Stimulated activated CD8-positive, alpha-beta memory T cell treated with anti-CD3 and anti-CD28 coated beads, Interleukin-2, amount 100 ng/mL, for 1 hour (primary cell): ENCODE data around the gene CACNA1A.
"Not testable (repeated sequence)": the region's sequence is repeated elsewhere in the genome, so short reads cannot be mapped to it uniquely, and the experiment has no call there.

Experiments used
- DNase-seq, 2 donors: peaks; one replicate each; pipeline ENCODE4 v3.0.0-alpha.2; 2020; ENCODE audit warnings: low read depth in 2 of 2

Gene CACNA1A

DNA sequence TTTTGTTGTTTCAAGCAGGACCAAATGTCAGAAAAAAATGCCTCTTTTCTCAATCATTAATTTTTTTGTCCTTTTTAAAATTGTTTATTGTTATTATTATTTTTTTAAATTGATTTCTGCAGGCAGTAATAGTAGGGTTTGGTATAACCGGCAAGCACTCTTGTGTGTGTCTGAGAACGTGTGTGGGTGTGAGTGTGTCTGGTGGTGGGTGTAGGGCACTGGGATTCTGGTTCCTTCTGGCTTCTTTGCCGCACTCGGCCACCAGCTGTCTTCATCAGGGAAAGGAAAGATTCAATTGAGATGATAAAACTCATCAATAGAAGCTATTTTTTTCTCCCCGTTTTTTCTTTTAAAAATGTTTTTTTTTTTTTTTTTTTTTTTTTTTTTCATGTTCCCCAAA is 299.7 kb downstream of the CACNA1A start:
- DNase-seq, result no peak

DNA sequence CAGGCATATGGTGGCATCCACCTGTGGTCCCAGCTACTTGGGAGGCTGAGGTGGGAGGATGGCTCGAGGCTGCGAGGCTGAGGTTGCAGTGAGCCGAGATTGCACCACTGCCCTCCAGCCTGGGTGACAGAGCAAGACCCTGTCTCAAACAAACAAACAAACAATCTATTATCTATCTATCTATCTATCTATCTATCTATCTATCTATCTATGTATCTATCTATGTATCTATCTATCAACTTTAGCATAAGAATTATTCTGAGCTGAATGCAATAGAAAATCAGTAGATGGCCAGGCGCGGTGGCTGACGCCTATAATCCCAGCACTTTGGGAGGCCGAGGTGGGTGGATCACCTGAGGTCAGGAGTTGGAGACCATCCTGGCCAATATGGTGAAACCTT is 304.2 kb downstream of the CACNA1A start:
- not testable (repeated sequence) for DNase-seq

DNA sequence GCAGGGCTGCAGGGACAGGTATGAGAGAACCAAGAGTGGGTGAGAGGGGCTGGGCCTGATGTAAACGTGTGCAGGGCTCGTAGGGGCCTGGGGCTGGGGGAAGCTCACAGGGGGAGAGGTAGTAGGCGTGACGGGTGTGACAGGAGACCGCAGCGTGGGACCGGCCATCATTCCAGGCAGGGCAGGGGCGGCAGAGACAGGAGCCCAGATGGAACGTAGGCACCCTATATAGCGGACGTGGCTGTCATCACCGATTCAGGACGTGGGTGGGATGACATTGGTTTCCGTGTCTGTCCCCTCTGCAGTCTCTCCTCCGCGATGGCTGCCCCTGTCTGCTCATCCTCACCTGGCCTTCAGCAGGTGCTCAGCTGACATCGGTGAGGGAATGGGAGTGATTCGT is 307.6 kb downstream of the CACNA1A start:
- DNase-seq, result no peak

DNA sequence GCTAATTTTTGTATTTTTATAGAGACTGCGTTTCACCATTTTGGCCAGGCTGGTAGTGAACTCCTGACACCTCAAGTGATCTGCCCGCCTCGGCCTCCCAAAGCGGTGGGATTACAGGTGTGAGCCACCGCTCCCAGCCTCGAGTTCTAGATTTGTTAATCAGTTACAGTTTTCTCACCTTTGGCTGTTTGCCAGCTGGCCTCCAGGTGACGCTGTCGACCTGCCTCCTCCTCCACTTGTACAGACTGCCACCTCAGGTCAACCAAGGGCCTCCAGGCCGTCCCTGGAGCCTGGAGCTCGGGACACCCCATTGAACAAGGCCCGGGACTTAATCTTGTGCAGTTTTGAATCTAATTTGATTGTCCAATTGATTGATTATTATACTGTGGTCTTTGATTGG is 310.6 kb downstream of the CACNA1A start:
- DNase-seq, result no peak

DNA sequence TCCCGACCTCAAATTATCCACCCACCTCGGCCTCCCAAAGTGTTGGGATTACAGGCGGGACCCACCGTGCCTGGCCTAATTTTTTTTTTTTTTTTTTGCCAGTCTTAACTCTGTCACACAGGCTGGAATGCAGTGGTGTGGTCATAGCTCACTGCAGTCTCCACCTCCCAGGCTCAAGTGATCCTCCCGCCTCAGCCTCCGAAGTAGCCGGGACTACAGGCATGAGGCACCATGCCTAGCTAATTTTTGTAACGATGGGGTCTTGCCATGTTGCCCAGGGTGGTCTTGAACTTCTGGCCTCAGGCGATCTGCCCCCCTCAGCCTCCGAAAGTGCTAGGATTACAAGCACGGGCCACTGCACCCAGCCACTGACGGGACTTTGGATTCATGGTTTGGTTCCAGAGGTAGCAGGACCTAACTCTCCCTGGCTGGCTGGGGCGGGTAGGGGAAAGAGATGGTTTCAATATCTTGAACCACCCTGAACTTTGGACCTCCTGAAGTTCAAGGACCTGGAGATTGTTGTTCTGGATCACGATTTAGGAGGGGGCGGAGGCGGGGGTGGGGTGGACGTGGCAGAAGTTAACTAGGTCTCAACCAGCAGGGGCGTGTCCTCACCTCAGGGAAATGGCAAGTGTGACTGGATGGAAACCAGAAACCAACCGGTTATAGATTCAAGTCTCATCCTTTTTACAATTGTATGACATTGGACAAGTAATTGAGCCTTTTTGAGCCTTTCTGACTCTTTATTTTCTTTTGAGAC is 315.3 kb downstream of the CACNA1A start:
- DNase-seq, result no peak

DNA sequence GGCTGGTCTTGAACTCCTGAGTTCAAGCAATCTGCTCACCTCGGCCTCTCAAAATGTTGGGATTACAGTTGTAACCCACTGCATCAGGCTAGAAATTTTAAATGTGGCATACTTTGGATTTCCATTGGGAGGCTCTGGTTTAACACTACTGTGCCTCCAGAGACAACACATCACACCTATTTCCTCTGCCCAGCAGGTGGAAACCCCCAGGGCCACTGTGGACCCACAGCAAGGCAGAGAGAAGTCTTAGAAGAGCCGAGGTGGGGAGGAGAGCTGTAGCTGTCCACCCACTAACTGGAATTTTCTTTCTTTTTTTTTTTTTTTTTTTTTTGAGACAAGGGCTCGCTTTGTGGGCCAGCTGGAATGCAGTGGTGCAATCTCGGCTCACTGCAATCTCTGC is 316.7 kb downstream of the CACNA1A start:
- no peak for DNase-seq

DNA sequence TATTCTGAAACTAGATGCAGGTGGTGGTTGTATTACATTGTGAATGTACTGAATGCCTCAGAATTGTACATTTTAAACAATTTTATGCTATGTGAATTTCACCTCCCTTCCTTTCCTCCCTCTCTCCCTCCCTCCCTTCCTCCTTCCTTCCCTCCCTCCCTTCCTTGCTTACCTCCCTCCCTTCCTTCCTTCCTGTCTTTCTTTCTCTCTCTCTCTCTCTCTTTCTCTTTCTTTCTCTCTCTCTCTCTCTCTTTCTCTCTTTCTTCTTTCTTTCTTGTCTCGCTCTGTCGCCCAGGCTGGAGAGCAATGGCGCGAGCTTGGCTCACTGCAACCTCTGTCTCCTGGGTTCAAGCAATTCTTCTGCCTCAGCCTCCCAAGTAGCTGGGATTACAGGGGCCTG is 318.9 kb downstream of the CACNA1A start:
- DNase-seq, result no peak

DNA sequence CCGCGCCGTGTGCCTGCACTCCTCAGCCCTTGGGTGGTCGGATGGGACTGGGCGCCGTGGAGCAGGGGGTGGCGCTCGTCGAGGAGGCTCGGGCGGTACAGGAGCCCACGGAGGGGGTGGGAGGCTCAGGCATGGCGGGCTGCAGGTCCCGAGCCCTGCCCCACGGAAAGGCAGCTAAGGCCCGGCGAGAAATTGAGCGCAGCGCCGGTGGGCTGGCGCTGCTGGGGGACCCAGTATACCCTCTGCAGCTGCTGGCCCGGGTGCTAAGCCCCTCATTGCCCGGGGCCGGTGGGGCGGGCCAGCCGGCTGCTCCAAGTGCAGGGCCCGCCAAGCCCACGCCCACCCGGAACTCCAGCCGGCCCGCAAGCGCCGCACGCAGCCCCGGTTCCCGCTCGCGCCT is 319.6 kb downstream of the CACNA1A start:
- DNase-seq, result not testable (repeated sequence)

DNA sequence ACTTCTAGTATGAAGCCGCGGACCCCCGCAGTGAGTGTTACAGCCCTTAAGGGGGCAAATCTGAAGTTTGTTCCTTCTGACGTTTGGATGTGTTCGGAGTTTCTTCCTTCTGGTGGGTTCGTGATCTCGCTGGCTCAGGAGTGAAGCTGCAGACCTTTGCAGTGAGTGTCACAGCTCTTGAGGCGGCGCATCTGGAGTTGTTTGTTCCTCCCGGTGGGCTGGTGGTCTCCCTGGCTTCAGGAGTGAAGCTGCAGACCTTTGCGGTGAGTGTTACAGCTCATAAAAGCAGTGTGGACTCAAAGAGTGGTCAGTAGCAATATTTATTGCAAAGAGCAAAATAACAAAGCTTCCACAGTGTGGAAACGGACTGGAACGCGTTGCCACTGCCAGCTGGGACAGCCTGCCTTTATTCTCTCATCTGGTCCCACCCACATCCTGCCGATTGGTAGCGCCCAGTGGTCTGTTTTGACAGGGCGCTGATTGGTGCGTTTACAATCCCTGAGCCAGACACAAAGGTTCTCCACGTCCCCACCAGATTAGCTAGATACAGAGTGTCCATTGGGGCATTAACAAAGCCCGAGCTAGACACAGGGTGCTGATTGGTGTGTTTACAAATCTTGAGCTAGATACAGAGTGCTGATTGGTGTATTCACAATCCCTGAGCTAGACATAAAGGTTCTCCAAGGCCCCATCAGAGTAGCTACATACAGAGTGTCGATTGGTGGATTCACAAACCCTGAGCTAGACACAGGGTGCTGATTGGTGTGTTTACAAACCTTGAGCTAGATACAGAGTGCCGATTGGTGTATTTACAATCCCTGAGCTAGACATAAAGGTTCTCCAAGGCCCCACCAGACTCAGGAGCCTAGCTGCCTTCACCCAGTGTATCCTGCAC is 320.3 kb downstream of the CACNA1A start:
- not testable (repeated sequence) for DNase-seq

DNA sequence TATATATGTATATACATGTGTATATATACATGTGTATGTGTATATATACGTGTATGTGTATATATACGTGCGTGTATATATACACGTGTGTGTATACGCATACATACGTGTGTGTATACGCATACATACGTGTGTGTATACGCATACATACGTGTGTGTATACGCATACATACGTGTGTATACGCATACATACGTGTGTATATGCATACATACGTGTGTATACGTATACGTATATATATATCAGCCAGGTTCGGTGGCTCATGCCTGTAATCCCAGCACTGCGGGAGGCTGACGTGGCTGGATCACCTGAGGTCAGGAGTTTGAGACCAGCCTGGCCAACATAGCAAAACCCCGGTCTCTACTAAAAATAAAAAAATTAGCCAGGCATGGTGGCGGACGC is 321.4 kb downstream of the CACNA1A start:
- DNase-seq, result not testable (repeated sequence)

DNA sequence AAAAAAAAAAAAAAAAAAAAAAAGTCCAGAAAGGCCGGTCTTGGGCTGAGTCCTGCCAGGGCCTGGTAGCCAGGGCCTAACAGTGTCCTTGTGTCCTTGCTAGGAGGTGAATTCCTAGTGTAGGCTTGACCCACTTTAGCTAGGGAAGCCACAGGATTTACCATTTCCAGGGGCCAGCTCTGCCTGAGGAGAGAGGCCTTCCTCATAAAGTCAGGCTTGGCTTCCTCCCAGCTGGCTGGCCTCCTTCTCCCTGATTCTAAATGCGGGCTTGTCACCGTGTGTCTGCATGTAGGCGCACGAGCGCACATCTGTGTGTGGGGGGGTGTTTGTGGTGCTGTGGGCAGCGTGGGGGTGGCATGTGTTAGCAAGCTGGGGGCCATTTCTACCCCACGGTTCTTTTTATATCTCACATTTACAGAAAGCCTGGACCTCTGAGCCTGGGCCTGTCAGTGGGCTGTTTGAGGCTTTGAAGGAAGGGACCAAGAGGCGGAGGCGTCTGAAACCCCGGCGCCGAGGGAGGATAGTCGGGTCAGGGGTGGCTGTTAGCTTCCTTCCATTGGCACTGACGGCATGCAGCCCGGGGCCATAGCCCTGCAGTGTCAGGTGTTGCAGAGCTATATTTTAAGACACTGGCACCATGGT is 324.4 kb downstream of the CACNA1A start:
- DNase-seq, result no peak

DNA sequence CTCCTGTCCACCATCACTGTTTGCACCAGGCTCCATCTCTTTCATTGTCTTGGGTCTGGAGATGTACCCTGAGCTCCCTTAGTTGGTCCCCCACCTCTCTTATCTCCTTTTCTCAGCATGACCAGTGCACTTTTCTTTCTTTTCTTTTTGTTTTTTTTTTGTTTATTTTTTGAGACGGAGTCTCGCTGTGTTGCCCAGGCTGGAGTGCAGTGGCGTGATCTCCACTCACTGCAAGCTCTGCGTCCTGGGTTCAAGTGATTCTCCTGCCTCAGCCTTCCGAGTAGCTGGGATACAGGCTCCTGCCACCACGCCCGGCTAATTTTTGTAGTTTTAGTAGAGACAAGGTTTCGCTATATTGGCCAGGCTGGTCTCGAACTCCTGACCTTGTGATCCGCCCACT is 328.0 kb downstream of the CACNA1A start:
- DNase-seq, result not testable (repeated sequence)

DNA sequence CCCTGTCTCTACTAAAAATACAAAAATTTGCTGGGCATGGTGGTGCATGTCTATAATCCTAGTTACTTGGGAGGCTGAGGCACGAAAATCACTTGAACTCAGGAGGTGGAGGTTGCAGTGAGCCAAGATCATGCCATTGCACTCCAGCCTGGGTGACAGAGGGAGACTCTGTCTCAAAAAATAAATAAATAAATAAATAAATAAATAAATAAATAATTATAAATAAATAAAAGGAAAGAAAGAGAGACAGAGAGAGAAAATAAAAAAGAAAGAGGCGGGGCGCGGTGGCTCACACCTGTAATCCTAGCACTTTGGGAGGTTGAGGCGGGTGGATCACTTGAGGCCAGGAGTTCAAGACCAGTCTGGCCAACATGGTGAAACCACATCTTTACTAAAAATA is 328.7 kb downstream of the CACNA1A start:
- not testable (repeated sequence) for DNase-seq

DNA sequence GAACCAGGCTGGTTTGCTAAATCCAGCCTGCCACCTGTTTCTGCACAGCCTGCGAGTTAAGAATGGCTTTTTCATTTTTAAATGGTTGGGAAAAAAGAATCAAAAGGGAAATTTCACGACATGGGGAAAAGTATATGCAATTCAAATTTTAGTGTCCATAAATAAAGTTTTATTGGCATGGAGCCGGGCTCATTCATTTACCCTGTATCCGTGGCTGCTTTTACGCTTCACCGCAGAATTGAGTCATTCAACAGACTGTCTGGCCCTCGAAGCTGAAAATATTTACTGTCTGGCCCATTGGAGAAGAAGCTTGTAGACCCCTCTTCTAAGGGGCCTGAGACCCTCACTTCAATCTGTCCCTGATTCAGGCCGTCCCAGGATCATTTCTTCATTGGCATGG is 329.9 kb downstream of the CACNA1A start:
- DNase-seq, result no peak

DNA sequence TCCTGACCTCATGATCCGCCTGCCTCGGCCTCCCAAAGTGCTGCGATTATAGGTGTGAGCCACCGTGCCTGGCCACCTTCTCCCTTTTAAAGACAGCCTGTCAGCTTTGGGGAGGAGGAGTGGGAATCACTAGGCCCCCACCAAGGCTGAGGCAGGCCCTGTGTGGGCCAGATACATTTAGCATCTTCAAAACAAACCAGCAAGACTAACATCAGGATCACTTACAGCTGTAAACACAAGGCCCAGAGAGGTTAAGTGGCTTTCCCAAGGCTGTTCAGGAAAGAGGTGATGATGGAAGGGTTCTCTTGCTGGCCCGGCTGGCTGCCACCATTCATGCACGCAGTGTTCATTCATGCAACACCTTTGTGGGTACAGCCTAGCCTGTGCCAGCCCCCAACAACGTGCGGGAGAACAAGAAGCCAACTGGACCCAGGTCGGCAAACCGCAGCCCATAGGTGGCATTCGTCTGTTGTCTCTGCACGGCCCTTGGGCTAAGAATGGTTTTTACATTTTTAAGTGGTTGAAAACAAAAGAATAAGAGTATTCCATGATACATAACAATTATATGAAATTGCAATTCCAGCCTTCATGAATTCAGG is 333.0 kb downstream of the CACNA1A start:
- no peak for DNase-seq

DNA sequence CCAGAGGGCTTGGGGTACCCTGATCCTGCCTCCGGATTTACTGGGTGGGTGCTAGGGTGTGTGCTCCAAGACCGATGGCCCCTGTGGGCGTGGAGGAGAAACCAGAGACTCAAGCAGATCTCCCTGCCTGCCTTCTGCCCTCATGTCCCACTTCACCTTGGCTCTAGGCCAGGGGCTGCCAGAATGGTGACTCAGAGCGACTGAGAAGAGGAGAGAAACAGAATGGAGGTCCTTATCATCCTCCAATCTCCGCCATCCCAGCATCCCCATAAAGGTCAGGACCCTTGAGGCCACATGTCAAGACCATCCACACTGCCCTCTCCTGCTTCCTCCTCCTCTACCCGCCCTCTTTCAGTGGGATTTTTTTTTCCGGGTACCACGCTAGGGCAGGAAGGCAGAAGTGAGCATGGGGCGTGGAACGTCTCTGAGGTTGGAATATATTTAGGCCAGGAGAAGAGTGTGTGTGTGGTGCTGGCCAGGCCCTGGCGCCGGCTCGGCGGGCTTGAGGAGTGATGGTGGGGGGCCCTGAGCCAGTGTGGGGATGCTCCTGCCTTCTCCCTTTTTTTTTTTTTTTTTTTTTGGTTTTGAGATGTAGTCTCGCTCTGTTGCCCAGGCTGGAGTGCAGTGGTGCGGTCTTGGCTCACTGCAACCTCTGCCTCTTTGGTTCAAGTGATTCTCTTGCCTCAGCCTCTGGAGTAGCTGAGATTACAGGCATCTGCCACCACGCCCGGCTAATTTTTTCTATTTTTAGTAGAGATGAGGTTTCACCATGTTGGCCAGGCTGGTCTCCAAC is 333.7 kb downstream of the CACNA1A start:
- peak; percentile 63 to 72 for DNase-seq

DNA sequence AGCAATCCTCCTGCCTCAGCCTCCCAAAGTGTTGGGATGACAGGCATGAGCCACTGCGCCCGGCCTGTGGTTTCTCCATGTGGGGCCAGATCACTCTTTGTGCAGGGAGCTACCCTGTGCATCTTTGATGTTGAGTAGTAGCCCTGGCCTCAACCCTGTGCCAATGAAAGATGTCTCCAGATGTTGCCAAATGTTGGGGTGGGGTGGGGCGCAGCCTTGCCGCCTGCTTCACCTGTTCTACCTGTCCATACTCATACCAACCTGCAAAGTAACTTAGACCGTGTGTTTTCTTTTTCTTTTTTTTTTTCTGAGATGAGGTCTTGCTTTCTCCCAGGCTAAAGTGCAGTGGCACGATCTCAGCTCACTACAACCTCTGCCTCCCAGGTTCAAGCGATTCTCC is 335.1 kb downstream of the CACNA1A start:
- no peak for DNase-seq

DNA sequence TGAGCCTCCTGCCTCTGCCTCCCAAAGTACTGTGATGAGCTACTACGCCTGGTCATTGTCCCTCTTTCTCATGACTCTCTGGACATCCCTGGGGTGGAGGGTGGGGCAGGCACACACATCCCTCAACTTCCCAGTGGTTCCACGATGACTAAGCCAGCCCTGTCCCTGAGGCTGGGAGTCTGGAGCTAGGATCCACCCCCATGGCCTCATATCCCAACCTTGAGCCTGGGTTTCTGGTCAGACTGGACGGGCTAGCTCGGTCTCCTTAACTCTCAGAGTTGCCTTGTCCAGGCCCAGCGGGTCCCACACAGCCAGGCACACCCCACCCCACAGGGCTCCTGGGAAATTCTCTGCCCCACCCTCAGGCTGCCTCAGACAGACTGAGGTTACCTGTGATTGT is 336.5 kb downstream of the CACNA1A start:
- DNase-seq, result no peak

DNA sequence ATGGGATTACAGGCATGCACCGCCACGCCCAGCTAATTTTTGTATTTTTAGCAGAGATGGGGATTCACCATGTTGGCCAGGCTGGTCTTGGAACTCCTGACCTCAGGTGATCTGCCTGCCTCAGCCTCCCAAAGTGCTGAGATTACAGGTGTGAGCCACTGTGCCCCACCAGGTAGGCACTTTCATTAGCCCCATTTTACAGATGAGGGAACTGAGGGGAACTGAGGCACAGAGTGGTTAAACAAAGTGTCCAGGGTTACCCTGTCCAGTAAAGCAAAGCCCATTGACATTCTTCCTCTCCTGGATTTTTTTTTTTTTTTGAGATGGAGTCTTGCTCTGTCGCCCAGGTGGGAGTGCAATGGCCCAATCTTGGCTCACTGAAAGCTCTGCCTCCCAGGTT is 340.1 kb downstream of the CACNA1A start:
- not testable (repeated sequence) for DNase-seq

DNA sequence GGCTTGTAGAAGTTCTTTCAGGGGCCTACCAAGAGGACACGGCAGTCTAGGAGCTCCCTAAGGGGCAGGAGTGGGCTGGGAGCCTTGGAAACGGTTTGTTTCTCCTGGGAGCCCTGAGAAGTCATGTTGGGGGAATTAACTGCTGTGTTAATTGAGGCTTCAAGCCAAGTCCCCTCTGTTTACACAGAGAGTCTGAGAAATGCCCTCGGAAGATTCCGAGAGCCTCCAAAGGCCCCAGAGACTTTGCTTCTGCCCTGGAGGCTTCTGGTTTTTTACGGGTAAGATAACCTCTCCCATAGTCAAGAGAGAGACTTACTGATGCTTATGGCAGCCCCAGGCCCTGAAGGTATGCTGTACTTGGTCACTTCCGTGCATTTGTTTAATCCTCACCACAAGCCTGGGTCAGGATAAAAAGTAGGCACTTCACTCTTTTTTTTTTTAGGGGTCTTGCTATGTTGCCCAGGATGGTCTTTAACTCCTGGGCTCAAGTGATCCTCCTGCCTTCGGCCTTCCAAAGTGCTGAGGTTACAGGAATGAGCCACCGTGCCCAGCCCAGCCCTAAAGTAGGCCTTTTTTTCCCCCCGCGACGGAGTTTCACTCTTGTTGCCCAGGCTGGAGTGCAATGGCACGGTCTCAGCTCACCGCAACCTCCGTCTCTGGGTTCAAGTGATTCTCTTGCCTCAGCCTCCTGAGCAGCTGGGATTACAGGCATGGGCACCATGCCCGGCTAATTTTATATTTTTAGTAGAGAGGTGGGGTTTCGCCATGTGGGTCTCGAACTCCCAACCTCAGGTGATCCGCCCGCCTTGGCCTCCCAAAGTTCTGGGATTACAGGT is 340.9 kb downstream of the CACNA1A start:
- no peak for DNase-seq
